Measurements from ENCODE around the gene EPB41L5.

DNA sequence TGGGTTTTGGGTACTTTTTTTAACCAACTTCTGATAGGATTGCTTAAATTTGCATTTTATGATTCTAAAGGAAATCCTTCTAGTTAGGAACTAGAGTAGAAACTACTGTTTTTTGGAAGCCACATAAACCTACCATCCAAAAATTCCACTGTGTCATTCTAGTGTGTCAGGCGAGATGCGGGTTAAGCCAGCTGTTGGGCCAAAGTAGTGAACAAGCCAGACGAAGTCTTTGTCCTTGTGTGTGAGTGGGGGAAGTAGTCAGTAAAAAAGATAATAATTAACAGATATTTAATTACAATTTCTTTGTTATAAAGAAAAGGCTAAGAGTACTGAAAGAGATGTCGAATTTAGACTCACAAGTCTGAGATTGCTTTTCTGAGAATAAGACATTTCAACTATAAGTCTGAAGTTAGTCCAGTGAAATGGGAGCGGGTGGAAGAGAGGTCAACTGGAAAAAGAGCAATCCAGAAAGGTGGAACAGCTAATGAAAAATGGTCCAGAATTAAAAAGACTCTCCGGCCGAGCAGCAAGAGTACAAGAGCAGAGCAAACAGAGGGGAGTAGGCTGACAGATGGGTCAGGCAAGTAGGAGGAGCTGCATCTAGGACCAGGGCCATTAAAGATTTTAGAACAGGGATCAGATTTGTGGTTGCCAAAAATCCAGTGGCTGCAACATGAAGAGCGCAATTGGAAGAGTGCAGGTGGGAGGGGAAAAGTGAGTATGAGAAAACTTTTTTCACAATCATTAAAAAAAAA, 1.5 kb downstream of the EPB41L5 start:
- TF ChIP-seq, protein P1, sequence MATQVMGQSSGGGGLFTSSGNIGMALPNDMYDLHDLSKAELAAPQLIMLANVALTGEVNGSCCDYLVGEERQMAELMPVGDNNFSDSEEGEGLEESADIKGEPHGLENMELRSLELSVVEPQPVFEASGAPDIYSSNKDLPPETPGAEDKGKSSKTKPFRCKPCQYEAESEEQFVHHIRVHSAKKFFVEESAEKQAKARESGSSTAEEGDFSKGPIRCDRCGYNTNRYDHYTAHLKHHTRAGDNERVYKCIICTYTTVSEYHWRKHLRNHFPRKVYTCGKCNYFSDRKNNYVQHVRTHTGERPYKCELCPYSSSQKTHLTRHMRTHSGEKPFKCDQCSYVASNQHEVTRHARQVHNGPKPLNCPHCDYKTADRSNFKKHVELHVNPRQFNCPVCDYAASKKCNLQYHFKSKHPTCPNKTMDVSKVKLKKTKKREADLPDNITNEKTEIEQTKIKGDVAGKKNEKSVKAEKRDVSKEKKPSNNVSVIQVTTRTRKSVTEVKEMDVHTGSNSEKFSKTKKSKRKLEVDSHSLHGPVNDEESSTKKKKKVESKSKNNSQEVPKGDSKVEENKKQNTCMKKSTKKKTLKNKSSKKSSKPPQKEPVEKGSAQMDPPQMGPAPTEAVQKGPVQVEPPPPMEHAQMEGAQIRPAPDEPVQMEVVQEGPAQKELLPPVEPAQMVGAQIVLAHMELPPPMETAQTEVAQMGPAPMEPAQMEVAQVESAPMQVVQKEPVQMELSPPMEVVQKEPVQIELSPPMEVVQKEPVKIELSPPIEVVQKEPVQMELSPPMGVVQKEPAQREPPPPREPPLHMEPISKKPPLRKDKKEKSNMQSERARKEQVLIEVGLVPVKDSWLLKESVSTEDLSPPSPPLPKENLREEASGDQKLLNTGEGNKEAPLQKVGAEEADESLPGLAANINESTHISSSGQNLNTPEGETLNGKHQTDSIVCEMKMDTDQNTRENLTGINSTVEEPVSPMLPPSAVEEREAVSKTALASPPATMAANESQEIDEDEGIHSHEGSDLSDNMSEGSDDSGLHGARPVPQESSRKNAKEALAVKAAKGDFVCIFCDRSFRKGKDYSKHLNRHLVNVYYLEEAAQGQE (IDR thresholded peaks at IDR 0.05): peak; percentile 45
- TF ChIP-seq CTCF (IDR thresholded peaks at IDR 0.05; ENCODE audit: low read depth, low read length, missing input control) (no peak), EGR1 (IDR thresholded peaks at IDR 0.05; ENCODE audit: low read depth in 2 of 2) (no peak), YY1 (IDR thresholded peaks at IDR 0.05) (peak; percentile 91)

Measured in liver (tissue), 3 donors.